OCI-LY7 (cell line): ENCODE results near the gene BOD1. TPM values are rescaled to one million over a fixed set of nuclear protein-coding genes. Genes with fewer than 3 reads are reported as not detected.

Experiments
- BruUV-seq: library from RNA; stranded (reverse); fragments of 400-500 nt; replicated peaks from 2 replicates; lab custom pipeline; 2021; lab: Mats Ljungman, UMichigan
- CTCF ChIA-PET: fragments of 300-600 bp; sonication (Branson Sonifier 250); formaldehyde crosslinking; loops from one replicate; lab custom pipeline; 2022; ENCODE audit warnings: antibody characterized with exemption; ENCODE audit not compliant: unreplicated experiment; lab: Charles Lee
- POLR2A ChIA-PET: fragments of 300-600 bp; sonication (Branson Sonifier 250); formaldehyde crosslinking; loops from one replicate; lab custom pipeline; 2022; ENCODE audit warnings: antibody characterized with exemption; lab: Charles Lee
- DNase-seq: peaks from one replicate; pipeline ENCODE4 v3.0.0-alpha.2; 2015; ENCODE audit warnings: low spot score
- H2AFZ ChIP-seq: fragments of 200-600 bp; sonication (generic), shearing (Covaris generic); 2 replicates; pipeline ENCODE4 v1.6.1; 2014; ENCODE audit warnings: mild to moderate bottlenecking, antibody characterized with exemption, low read length, moderate library complexity
- H3K27ac ChIP-seq: fragments of 200-600 bp; sonication (generic); 2 replicates; pipeline ENCODE4 v1.5.1; 2014; ENCODE audit warnings: mixed run types, low read depth, mild to moderate bottlenecking, moderate library complexity, low read length, inconsistent platforms; ENCODE audit not compliant: poor library complexity, severe bottlenecking
- H3K36me3 ChIP-seq: fragments of 200-600 bp; sonication (generic); 2 replicates; pipeline ENCODE4 v1.6.1; 2014; ENCODE audit warnings: mild to moderate bottlenecking, antibody characterized with exemption, low read length, moderate library complexity, mixed read lengths; ENCODE audit not compliant: insufficient read depth
- H3K4me1 ChIP-seq: fragments of 200-600 bp; sonication (generic); 2 replicates; pipeline ENCODE4 v1.5.1; 2014; ENCODE audit warnings: mild to moderate bottlenecking, low read length; ENCODE audit not compliant: insufficient read depth, poor library complexity, severe bottlenecking
- H3K4me2 ChIP-seq: fragments of 200-600 bp; sonication (generic); 2 replicates; pipeline ENCODE4 v1.6.1; 2014; ENCODE audit warnings: mild to moderate bottlenecking, low read length
- H3K4me3 ChIP-seq: fragments of 200-600 bp; sonication (generic); 2 replicates; pipeline ENCODE4 v1.5.1; 2014; ENCODE audit warnings: mild to moderate bottlenecking, low read depth, low read length; ENCODE audit not compliant: poor library complexity, severe bottlenecking
- H3K79me2 ChIP-seq: fragments of 200-600 bp; sonication (generic); 2 replicates; pipeline ENCODE4 v1.6.1; 2016; ENCODE audit warnings: low read depth, mild to moderate bottlenecking, low read length, moderate library complexity, mixed read lengths; ENCODE audit not compliant: insufficient read depth
- H3K9me2 ChIP-seq: fragments of 200-600 bp; sonication (generic); 2 replicates; pipeline ENCODE4 v1.6.1; 2016; ENCODE audit warnings: mild to moderate bottlenecking, low read length, mixed read lengths; ENCODE audit not compliant: insufficient read depth
- H3K9me3 ChIP-seq: fragments of 200-600 bp; sonication (generic); 2 replicates; pipeline ENCODE4 v1.6.1; 2014; ENCODE audit warnings: mild to moderate bottlenecking, mixed run types, low read length, mixed read lengths
- H4K20me1 ChIP-seq: fragments of 200-600 bp; sonication (generic); 2 replicates; pipeline ENCODE4 v1.6.1; 2014; ENCODE audit warnings: mild to moderate bottlenecking, antibody characterized with exemption, low read length, moderate library complexity, mixed read lengths; ENCODE audit not compliant: insufficient read depth
- CTCF ChIP-seq: fragments of 200-600 bp; sonication (generic); conservative IDR thresholded peaks from 2 replicates; pipeline ENCODE4 v1.5.1; 2014; ENCODE audit warnings: mild to moderate bottlenecking, antibody characterized with exemption, low read length, moderate library complexity, mixed read lengths
- EZH2phosphoT487 ChIP-seq: fragments of 200-600 bp; sonication (generic); IDR thresholded peaks from 2 replicates; pipeline ENCODE4 v1.6.1; 2018; ENCODE audit warnings: low read depth, borderline replicate concordance, mild to moderate bottlenecking, mixed run types, antibody characterized with exemption, low read length, moderate library complexity, mixed read lengths
- intact Hi-C: fragments of 100-400 bp; cut with micrococcal nuclease; formaldehyde crosslinking; loops from one replicate; pipeline ENCODE4 v1.10.0; 2022; ENCODE audit not compliant: unreplicated experiment
- total RNA-seq, 2 experiments: library from RNA; depleted of rRNA in 1 of 2; stranded (reverse); fragments of >200 nt in 1 of 2; shearing (Covaris generic) in 1 of 2; gene quantifications; 2 replicates each; pipeline ENCODE4 v1.2.3, GENCODE V29; 2014 to 2022

BOD1 gene
- total RNA-seq, 2 experiments from 2014 or later: 38.8 to 54.3 TPM

- Histone ChIP-seq H3K27ac (no peak overlapping the region), H3K4me1 (peaks cover 16% of the 10 kb centered on the region), H3K9me2 (no peaks in the 10 kb centered on the region), H3K36me3 (peaks cover 87% of the 10 kb centered on the region), H3K4me3 (no peak overlapping the region), H3K79me2 (peaks cover 52% of the 10 kb centered on the region), H3K9me3 (no peaks in the 10 kb centered on the region), H2AFZ (no peak overlapping the region), H4K20me1 (peaks cover 26% of the 10 kb centered on the region), H3K4me2 (no peak overlapping the region)
- POLR2A ChIA-PET: interaction anchor here (1.8 kb wide), 1 partner anchor 12 kb away, joined by 5 read pairs; no protein-coding TSS in a partner anchor
- DNase-seq: no peak
- CTCF ChIA-PET: no interaction called here
- intact Hi-C loops: loop anchor here (10.0 kb wide), 3 partner anchors 213 to 703 kb away; no protein-coding TSS in a partner anchor
- no TSS peak for BruUV-seq
- TF ChIP-seq EZH2phosphoT487 (no peak), CTCF (no peak)
Observed at GRCh38 chr5:173611706-173612105, 4.7 kb downstream of the BOD1 start.

GRCh38 chr5:173604141-173604540 lies 12.3 kb downstream of the BOD1 start:
- H3K27ac ChIP-seq: no peak overlapping the region
- H3K9me3 ChIP-seq: no peaks in the 10 kb centered on the region
- no peaks in the 10 kb centered on the region for H3K4me1 ChIP-seq
- no peak for TF ChIP-seq EZH2phosphoT487
- no peak for TF ChIP-seq CTCF
- no peak overlapping the region for H3K4me2 ChIP-seq
- H3K9me2 ChIP-seq: no peaks in the 10 kb centered on the region
- H3K36me3 ChIP-seq: peaks cover 57% of the 10 kb centered on the region
- H2AFZ ChIP-seq: no peak overlapping the region
- BruUV-seq: no TSS peak
- ChIA-PET POLR2A (interaction anchor here (0.6 to 0.7 kb wide), 3 partner anchors 182 to 899 kb away, joined by 3 to 5 read pairs (median 5); no protein-coding TSS in a partner anchor), CTCF (no interaction called here)
- no peaks in the 10 kb centered on the region for H3K79me2 ChIP-seq
- intact Hi-C loops: no loop called here
- H4K20me1 ChIP-seq: no peaks in the 10 kb centered on the region
- no peak overlapping the region for H3K4me3 ChIP-seq
- no peak for DNase-seq

- Histone ChIP-seq H3K9me2 (no peaks in the 10 kb centered on the region), H2AFZ (no peak overlapping the region), H3K36me3 (peaks cover 40% of the 10 kb centered on the region), H3K27ac (no peak overlapping the region), H4K20me1 (no peaks in the 10 kb centered on the region), H3K4me2 (no peak overlapping the region), H3K9me3 (no peaks in the 10 kb centered on the region), H3K4me1 (no peaks in the 10 kb centered on the region), H3K79me2 (no peaks in the 10 kb centered on the region), H3K4me3 (no peak overlapping the region)
- no peak for TF ChIP-seq EZH2phosphoT487
- TF ChIP-seq CTCF: 0 out of 2 replicates have a peak, but pooled peaks have one; percentile 13
- ChIA-PET POLR2A (interaction anchor here (0.6 to 1.2 kb wide), 2 partner anchors 14 to 806 kb away, joined by 3 to 4 read pairs; partner anchors contain the start of gene BOD1), CTCF (no interaction called here)
- DNase-seq: no peak
- intact Hi-C loops: no loop called here
- no TSS peak for BruUV-seq
Observed at GRCh38 chr5:173602423-173602822, 14.0 kb downstream of the BOD1 start.
